GM18526 (cell line): ENCODE data around the gene NELL2.

Experiments
- POLR2A ChIP-seq: IDR thresholded peaks from 3 replicates; pipeline ENCODE4 v1.6.1; 2011; ENCODE audit not compliant: insufficient read length; ENCODE audit errors: extremely low read depth

Gene NELL2

GRCh38 chr12:44618946-44619345 is 257.2 kb downstream of the NELL2 start:
- no peak for TF ChIP-seq POLR2A

GRCh38 chr12:44616402-44616801 is 259.7 kb downstream of the NELL2 start:
- TF ChIP-seq POLR2A, result no peak

DNA sequence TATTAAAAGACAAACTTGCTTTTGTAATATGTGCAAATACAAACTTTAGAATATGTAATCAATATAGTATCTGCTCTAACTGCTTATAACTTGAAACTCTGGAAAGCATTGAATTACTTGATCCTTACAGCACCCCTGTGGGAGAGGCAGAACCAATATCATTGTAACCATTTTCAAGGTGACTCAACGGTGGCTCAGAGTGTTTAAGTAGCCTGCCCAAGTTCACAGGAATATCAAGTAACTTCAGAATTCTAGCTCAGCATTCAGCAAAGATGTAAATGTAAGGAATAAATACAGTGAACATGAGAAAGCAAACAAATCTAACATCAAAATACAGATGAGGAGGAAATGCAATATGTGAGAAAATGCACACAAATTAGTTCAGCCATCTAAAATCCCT is 264.6 kb downstream of the NELL2 start:
- TF ChIP-seq POLR2A, result no peak

- TF ChIP-seq POLR2A, result no peak
These were observed 272.4 kb downstream of the NELL2 start for GRCh38 chr12:44603701-44604100.

DNA sequence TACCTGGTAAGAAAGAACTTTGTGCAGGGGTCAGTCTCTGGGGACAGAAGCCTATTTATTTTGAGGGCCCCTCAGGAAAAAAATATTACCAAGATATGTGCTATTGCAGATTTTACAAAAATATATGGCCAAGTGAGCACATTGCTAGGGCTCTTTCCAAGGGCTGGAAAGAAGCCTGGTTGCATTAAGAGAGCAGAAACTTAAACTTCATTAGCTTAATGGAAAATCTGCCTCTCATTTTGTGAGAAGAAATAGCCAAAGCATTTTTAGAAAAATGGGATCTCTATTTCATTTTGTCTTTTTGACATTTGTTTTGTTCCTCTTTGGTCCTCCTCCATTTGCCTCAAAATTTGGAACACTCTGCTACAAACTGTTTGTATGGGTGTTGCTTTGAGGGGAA is 283.5 kb downstream of the NELL2 start:
- no peak for TF ChIP-seq POLR2A

DNA sequence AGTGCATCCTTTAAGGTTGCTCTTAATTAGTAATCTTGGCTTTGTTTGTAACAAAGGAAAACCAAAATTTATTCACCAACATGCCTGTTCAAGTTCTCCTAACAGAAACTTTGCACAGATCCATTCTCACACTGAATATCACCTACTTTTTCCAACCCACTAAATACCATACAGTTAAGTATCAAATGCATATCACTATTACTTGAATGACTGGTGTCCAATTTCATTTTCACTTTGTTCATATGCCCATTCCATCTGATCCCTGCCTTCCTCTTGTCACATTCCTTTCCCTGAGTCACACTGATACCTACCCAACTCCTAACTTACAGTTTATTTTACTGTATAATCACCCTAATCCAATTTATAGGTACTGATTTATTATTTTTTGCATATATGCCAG is 286.4 kb downstream of the NELL2 start:
- no peak for TF ChIP-seq POLR2A

- no peak for TF ChIP-seq POLR2A
These were observed 287.5 kb downstream of the NELL2 start for GRCh38 chr12:44588651-44589050.

GRCh38 chr12:44584625-44585024 is 291.5 kb downstream of the NELL2 start:
- TF ChIP-seq POLR2A, result no peak

- no peak for TF ChIP-seq POLR2A
These were observed 293.6 kb downstream of the NELL2 start for GRCh38 chr12:44582521-44582920.

DNA sequence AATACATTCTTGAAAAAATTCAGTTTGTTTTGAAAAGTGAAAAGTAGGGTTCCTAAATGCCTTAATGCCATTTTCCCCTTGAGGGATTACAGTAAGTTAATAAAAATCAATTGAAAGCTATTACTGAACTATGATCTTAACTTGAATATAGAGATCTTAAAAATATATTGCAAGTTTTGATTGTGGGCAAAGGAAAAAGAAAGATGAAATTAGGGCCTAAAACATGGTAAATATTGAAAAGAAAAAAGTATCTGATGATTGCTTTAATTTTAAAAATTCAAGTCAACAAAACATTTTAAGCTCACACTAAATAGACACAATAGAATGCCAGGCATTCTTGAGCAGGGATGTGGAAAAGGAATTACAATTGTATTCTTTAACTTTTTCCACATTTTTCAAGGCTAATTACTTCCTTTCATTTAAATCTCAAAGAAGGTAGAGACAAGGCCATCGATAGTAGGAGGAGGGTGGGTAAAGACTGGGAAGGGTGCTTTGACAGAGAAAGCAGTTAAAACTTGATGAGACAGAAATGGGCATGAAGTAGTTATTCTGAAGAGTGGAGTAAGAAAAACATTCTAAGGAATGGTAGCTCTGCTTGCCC is 294.4 kb downstream of the NELL2 start:
- no peak for TF ChIP-seq POLR2A

GRCh38 chr12:44574586-44574985 is 301.5 kb downstream of the NELL2 start:
- TF ChIP-seq POLR2A, result no peak

GRCh38 chr12:44573723-44574122 is 302.4 kb downstream of the NELL2 start:
- no peak for TF ChIP-seq POLR2A

- no peak for TF ChIP-seq POLR2A
These were observed 305.0 kb downstream of the NELL2 start for GRCh38 chr12:44571006-44571550.

DNA sequence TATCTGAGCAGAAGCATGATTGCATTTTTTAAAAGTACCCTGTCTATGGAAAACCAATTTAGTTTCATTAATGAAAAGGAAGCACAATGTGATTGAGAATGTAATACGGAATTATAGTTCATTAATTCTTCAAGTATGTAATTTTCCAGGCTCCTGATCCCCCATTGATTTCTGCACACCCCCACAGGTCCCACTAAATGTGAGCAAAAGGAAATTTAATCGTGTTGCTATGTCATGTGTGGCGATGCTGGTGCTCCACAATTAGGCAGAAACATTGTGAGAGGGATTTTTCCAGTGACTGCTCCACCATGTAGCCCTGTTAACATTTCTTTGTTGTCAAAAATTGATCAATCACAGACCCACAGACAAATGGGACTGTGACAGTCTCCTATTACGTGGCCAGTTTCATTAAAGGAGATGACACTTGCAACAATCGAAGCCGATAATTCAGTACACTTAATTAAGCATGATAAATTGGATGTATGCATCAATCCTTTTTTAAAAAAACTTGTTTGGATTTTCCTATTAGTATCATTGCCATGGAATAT is 306.0 kb downstream of the NELL2 start:
- TF ChIP-seq POLR2A, result no peak

DNA sequence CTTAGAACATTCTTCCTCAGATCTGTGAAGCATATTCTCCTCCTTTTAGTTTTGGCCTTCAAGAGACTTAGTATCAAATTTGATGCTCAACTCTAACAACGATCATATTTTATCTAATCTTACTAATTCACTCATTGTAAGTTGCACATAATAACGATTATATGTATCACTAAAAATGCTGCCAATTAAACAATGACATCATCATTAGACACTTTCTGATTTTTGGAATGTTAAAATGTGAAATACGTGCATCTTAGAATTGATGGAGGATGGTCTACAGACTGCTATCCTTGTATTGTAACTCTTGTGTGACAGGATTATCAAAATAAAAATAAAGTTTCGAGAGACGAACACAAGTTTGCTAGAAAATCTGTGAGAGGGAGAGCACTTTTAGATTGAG is 311.0 kb downstream of the NELL2 start:
- no peak for TF ChIP-seq POLR2A

GRCh38 chr12:44563486-44563885 is 312.6 kb downstream of the NELL2 start:
- TF ChIP-seq POLR2A, result no peak
